ENCODE measurements around the gene GDF7. TPM values are rescaled to one million over a fixed set of nuclear protein-coding genes. Genes with fewer than 3 reads are reported as not detected.

Gene GDF7
- total RNA-seq, 4 donors from 2014 or later: 0.12 to 1.1 (median 0.25) TPM

DNA sequence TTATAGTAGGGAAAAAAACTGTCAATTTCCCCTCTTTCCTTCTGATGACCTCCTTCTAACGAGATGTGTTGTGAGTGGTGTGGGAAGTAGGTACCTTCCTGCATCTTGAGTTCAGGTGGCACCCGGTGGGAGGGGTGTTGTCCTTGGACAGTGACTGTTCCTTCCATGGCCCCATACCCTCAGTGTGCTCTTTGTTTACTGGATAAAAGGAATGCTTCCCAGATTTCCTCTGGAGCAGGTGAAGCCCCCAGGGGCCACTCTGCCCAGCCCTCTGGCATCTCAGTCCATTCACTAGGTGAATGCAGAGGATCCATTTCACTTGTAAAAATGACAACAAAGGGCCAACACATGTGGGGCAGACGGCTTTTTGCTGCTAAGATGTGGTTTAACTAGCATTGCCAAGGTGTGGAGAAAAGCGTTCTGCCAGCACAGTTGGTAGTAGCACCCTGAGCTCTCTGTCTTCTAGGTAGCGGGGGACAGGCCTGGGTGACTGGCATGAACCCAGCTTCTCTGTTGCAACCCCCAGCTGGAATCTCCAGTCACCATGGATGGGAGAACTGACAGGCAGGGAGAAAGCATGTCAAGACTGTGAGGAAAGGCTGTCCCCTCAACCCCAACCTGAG, 6.9 kb downstream of the GDF7 start:
- no peak for ATAC-seq (ENCODE audit: low FRiP score)
- TF ChIP-seq, protein P1, sequence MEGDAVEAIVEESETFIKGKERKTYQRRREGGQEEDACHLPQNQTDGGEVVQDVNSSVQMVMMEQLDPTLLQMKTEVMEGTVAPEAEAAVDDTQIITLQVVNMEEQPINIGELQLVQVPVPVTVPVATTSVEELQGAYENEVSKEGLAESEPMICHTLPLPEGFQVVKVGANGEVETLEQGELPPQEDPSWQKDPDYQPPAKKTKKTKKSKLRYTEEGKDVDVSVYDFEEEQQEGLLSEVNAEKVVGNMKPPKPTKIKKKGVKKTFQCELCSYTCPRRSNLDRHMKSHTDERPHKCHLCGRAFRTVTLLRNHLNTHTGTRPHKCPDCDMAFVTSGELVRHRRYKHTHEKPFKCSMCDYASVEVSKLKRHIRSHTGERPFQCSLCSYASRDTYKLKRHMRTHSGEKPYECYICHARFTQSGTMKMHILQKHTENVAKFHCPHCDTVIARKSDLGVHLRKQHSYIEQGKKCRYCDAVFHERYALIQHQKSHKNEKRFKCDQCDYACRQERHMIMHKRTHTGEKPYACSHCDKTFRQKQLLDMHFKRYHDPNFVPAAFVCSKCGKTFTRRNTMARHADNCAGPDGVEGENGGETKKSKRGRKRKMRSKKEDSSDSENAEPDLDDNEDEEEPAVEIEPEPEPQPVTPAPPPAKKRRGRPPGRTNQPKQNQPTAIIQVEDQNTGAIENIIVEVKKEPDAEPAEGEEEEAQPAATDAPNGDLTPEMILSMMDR (IDR thresholded peaks at IDR 0.05): no peak
- DNase-seq (ENCODE audit: low spot score): no peak

- no peak for ATAC-seq (ENCODE audit: low FRiP score)
- TF ChIP-seq, protein P1 (IDR thresholded peaks at IDR 0.05): no peak
- no peak for DNase-seq (ENCODE audit: low spot score)
These were observed 7.5 kb downstream of the GDF7 start for GRCh38 chr2:20674309-20674965.

- DNase-seq (ENCODE audit: low spot score) (no peak), ATAC-seq (ENCODE audit: low FRiP score) (peak; percentile 65)
- TF ChIP-seq, protein P1 (IDR thresholded peaks at IDR 0.05): no peak
These were observed 8.2 kb downstream of the GDF7 start for GRCh38 chr2:20674974-20675679.

DNA sequence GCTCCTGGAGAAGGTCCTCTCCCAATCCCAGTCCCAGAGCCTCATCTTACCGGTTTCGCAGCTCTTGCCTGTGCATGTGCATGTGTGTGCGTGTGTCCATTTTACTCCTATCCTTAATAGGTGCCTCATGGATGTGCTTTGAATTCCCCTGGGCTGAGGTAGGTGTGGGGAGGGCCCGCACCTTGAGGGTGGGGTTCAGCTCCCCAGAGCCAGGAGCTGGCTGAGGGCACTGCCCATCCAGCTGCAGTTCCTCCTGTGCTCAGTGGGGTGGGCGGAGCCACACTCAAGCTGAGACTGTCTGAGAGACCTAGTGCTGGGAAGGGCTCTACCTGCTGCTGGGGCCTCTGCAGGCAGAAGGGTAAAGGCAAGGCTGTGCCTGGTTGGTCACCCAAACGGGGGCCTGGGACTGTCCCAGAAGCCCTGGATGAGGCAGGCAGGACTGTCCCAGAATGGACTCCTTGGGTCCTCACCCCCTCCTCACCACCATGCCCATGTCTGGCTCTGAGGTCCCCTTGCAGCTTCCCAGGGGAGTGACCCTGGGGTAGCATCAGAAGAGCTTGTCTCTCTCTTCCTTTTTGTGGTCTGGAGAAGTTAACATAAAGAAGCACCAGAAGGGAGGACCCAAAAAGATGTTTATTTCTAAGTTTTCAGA, 8.9 kb downstream of the GDF7 start:
- TF ChIP-seq, protein P1 (IDR thresholded peaks at IDR 0.05): no peak
- ATAC-seq (ENCODE audit: low FRiP score) (no peak), DNase-seq (ENCODE audit: low spot score) (no peak)

GRCh38 chr2:20676353-20677215, 9.6 kb downstream of the GDF7 start:
- ATAC-seq (ENCODE audit: low FRiP score): no peak
- no peak for DNase-seq (ENCODE audit: low spot score)
- TF ChIP-seq, protein P1 (IDR thresholded peaks at IDR 0.05): no peak

DNA sequence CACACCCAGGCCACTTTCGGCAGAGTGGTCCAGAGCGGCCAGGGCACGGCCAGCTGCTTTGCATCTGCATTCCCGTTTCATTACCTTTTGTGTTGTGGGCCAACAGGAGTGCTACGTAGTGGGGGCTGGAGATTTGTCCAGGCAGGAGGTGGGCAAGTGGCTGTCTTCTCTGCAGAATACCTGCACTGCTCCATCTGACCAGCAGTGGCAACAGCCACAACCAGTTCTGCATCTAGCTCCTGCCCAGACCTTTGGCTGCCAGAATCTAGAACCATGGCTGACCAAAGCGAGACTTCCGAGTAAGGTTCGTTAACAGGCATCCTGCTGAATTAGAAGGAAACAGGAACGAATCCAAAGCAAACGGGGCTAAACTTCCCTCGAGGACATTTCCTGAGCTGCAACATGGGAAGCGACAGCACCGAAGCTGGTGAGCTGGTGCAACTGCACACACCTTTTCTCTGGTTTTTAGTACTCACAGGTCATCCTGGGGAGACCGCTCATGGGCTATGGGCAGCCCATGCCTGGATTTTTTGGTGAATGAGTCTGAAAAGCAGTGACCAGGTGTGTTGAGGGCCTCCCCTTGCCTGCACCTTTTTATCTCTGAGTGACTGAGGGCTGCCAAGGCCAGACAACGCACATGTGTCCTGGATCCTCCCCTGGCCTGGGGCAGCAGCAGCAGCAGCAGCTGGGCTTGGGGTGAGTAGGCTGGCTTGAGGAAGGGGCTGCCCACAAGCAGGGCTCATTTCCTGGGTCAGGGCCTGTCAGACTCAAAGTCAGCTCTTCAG, 10.5 kb downstream of the GDF7 start:
- no peak for DNase-seq (ENCODE audit: low spot score)
- no peak for ATAC-seq (ENCODE audit: low FRiP score)
- TF ChIP-seq, protein P1 (IDR thresholded peaks at IDR 0.05): no peak

Data from omental fat pad (tissue), 4 donors.